ENCODE measurements around the gene CD226.
"Not testable (repeated sequence)": the region's sequence is repeated elsewhere in the genome, so short reads cannot be mapped to it uniquely, and the experiment has no call there.

The CD226 gene

GRCh38 chr18:69916412-69916811 lies 31.3 kb downstream of the CD226 start:
- no peak for DNase-seq (ENCODE audit: extremely low read depth in 1 of 2, low read depth in 1 of 2)

- DNase-seq (ENCODE audit: extremely low read depth in 1 of 2, low read depth in 1 of 2) = no peak
These were observed 38.8 kb downstream of the CD226 start for GRCh38 chr18:69908838-69909237.

GRCh38 chr18:69906765-69907164 lies 40.9 kb downstream of the CD226 start:
- no peak for DNase-seq (ENCODE audit: extremely low read depth in 1 of 2, low read depth in 1 of 2)

GRCh38 chr18:69900941-69901340 lies 46.7 kb downstream of the CD226 start:
- DNase-seq (ENCODE audit: extremely low read depth in 1 of 2, low read depth in 1 of 2) = no peak

GRCh38 chr18:69899154-69899923 lies 48.3 kb downstream of the CD226 start:
- DNase-seq (ENCODE audit: extremely low read depth in 1 of 2, low read depth in 1 of 2) = not testable (repeated sequence)

- no peak for DNase-seq (ENCODE audit: extremely low read depth in 1 of 2, low read depth in 1 of 2)
These were observed 49.3 kb downstream of the CD226 start for GRCh38 chr18:69898241-69898861.

DNA sequence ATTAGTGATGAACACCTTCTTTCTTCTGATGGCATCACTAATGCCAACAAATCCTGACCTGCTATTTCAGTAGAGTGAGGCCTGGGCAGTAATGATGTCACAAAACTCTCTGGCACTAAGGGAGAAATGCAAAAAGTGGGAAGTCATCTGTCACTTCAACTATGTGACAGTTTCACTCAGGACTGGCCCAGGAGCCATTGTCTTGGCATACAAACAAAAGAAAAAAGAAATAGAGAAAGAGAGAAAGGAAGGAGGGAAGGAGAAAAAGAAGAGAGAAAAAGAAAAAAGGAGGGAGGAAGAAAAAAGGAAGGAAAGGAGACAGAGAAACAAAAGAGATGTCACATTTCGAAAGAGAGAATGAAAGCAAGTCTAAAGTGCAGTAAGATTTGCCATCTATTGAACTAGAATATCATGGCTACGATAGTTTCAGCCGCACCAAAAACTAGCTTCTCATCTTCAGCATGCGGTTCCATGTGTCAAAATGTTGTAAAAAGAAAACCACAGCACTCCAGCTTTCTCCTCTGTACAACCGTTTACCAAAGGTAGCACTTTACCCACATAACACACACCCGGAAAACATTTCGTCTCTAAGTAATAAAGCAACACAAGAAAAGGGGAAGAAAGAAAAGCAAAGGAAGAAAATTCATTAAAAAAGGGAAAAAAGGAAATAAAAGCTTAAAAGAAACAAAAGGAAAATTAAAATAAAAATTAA lies 50.1 kb downstream of the CD226 start:
- DNase-seq (ENCODE audit: extremely low read depth in 1 of 2, low read depth in 1 of 2) = no peak

DNA sequence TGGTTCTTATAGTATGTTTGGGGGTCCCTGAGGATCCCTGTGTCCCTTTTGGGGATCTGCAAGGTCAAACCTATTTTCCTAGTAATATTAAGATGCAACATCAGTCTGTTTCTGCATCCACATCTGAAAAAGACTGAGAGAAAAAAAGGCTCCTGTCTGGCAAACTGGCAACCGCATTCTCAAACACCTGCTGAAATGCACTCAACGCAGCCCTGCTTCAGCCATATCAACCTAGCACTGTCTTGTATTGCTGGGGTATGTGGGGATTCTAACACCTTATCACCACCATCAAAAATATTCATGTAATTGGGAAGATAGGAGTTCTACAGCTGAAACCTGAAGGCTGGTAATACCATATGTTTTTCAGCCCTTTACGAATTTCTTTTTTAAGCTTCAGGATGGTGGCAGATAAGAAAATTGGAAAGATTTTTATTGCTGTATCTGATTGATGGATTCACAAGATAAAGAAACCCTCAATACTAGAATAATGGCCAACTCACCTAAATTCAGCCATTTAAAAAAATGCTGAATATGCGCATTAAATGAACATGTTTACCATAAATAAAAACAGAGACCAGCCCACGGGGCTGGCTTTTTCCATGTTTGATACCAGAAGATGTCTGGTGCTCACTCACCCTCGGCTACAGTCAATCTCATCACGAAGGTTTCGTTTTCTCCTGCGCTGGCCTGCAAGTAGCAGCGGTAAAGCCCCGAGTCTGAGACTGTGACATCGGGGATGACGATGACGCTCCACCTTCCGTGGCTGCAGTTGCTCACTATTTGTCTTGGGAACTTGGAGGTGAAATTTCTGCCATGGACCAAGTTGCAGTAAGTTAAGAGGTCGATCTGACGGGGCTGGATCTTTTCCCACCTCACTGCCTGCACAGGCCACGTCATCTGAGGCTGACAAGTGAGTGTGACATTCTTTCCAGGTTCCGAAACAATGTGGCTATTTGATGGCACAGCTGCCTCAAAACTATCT lies 52.3 kb downstream of the CD226 start:
- DNase-seq (ENCODE audit: extremely low read depth in 1 of 2, low read depth in 1 of 2) = no peak

GRCh38 chr18:69894467-69894866 lies 53.2 kb downstream of the CD226 start:
- no peak for DNase-seq (ENCODE audit: extremely low read depth in 1 of 2, low read depth in 1 of 2)

DNA sequence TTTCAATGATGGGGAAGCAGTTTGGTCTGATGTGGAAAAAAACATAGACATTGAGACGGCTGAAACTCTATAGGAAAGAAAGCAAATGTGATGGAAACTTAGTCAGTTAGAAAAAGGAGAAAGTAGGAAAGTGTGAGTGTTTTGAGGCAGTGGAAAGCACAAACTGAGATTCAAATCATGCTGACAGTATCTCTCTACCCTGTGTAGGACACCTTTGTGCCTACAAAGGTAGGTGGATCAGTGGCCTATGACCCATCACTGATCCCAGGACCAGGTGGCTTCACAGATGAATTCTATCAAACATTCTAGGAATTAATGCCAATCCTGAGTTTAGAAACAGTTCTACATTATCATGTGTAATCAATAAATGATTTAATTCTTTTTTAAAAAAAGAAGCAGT lies 57.1 kb downstream of the CD226 start:
- no peak for DNase-seq (ENCODE audit: extremely low read depth in 1 of 2, low read depth in 1 of 2)

GRCh38 chr18:69889009-69889408 lies 58.7 kb downstream of the CD226 start:
- no peak for DNase-seq (ENCODE audit: extremely low read depth in 1 of 2, low read depth in 1 of 2)

DNA sequence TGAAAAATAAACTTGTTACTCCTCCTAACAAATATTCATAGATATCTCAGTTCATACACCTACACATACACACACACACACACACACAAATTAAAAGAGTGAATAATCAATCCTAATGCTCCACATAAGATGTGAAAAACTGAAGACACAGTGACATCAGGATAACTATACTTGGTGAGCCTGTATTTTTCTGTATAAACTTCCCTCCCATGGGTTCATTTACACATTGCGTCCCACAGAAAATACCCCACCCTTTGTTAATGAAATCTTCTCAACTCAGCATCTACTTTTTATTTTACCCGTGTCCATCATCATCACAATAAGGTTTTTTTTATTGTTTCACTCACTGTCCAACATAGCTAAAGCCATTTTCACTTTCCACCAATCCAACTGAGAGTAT lies 60.4 kb downstream of the CD226 start:
- DNase-seq (ENCODE audit: extremely low read depth in 1 of 2, low read depth in 1 of 2) = no peak

GRCh38 chr18:69885841-69886531 lies 61.7 kb downstream of the CD226 start:
- no peak for DNase-seq (ENCODE audit: extremely low read depth in 1 of 2, low read depth in 1 of 2)

GRCh38 chr18:69885355-69885754 lies 62.3 kb downstream of the CD226 start:
- DNase-seq (ENCODE audit: extremely low read depth in 1 of 2, low read depth in 1 of 2) = no peak

DNA sequence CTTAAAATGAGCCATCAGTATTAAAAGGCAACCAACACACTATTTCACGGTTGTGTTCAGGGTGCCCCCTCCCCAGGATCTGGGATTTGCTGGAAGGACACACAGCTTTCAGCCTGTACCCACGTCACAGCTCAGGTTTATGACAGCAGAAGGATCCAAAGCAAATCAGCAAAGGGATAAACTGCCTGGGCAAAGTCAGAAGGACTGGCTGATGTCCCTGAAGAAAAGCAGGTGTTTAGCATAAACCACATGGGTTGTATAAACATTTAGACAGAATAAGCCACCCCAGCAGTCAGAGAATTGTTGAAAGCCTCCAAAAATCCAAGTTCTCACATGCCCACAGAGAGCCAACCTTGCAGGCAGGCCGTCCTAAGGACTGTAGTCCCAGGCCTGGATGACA lies 63.9 kb downstream of the CD226 start:
- no peak for DNase-seq (ENCODE audit: extremely low read depth in 1 of 2, low read depth in 1 of 2)

- no peak for DNase-seq (ENCODE audit: extremely low read depth in 1 of 2, low read depth in 1 of 2)
These were observed 64.6 kb downstream of the CD226 start for GRCh38 chr18:69882965-69883668.

GRCh38 chr18:69880083-69880482 lies 67.6 kb downstream of the CD226 start:
- no peak for DNase-seq (ENCODE audit: extremely low read depth in 1 of 2, low read depth in 1 of 2)

DNA sequence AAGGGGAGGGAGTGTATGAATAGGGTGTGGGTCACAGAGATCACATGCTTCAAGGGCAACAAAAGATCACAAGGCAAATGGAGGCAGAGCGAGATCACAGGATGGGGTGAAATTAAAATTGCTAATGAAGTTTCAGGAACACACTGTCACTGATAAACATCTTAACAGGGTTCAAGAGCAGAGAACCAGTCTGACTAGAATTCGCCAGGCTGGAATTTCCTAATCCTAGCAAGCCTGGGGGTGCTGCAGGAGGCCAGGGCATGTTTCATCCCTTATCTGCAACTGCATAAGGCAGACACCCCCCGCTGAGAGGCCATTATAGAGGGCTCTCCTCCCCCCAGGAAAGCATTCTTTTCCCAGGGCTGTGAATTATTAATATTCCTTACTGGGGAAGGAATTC lies 68.6 kb downstream of the CD226 start:
- not testable (repeated sequence) for DNase-seq (ENCODE audit: extremely low read depth in 1 of 2, low read depth in 1 of 2)

DNA sequence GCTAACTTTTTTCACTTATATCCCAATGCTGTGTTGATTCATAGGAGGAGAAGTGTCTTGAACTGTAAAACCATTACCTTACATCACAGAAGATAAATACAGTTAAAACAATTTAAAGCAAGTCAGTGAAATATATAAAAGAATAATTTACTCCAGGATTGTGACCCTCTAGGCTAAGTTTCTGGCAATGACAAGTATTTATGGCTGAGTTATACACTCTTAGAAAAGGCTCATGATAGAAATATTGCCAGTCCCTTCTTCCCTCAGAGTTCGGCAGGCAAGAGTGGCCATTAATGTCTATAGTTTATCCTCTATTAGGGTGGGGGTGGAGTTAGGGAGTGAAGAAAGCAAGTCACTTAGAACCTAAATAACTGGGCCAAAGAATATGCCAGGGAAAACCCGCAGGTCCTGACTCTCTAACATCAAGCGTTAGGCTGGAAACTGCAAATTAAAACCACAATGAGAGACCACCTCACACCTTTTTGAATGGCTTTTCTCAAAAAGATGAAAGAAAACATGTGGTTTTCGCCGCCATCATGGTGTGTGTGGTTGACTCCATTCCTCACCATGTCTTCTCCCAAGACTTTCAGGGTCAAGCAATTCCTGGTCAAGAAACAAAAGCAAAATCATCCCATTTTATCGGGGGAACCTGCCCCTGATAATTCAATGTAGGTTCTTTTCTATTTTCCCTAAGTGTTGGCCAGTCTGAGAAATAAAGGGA lies 69.3 kb downstream of the CD226 start:
- DNase-seq (ENCODE audit: extremely low read depth in 1 of 2, low read depth in 1 of 2) = no peak
